ENCODE results near the gene CRYBG1.

GRCh38 chr6:106490974-106491373 lies 130.5 kb downstream of the CRYBG1 start:
- TF ChIP-seq, protein P1, sequence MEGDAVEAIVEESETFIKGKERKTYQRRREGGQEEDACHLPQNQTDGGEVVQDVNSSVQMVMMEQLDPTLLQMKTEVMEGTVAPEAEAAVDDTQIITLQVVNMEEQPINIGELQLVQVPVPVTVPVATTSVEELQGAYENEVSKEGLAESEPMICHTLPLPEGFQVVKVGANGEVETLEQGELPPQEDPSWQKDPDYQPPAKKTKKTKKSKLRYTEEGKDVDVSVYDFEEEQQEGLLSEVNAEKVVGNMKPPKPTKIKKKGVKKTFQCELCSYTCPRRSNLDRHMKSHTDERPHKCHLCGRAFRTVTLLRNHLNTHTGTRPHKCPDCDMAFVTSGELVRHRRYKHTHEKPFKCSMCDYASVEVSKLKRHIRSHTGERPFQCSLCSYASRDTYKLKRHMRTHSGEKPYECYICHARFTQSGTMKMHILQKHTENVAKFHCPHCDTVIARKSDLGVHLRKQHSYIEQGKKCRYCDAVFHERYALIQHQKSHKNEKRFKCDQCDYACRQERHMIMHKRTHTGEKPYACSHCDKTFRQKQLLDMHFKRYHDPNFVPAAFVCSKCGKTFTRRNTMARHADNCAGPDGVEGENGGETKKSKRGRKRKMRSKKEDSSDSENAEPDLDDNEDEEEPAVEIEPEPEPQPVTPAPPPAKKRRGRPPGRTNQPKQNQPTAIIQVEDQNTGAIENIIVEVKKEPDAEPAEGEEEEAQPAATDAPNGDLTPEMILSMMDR (IDR thresholded peaks at IDR 0.05), result no peak
- no peak for TF ChIP-seq POLR2A (IDR thresholded peaks at IDR 0.05)

All from body of pancreas (tissue), 4 donors.